Ovary (tissue), 10 donors: Measurements from ENCODE around the gene SFI1. TPM values are rescaled to one million over a fixed set of nuclear protein-coding genes. Genes with fewer than 3 reads are reported as not detected.

Experiments used
- DNase-seq, 5 donors: peaks; one replicate each; pipeline ENCODE4 v3.0.0-alpha.2; 2019 to 2020
- H3K27ac ChIP-seq, 2 donors: fragments of 200-600 bp; one replicate each; pipeline versions ENCODE4 v1.5.1 to v1.8.0; 2019 to 2022
- H3K27me3 ChIP-seq: fragments of 200-600 bp; one replicate; pipeline ENCODE4 v1.8.0; 2022
- H3K36me3 ChIP-seq: fragments of 200-600 bp; sonication (generic); one replicate; pipeline ENCODE4 v1.5.1; 2019
- H3K4me1 ChIP-seq: one replicate; pipeline ENCODE4 v1.8.1; 2013; ENCODE audit warnings: mild to moderate bottlenecking, moderate library complexity; ENCODE audit not compliant: insufficient read depth
- H3K4me3 ChIP-seq: fragments of 200-600 bp; sonication (generic); one replicate; pipeline ENCODE4 v1.5.1; 2017
- H3K9me3 ChIP-seq, 2 donors: fragments of 200-600 bp in 1 of 2; sonication (generic) in 1 of 2; one replicate each; pipeline versions ENCODE4 v1.5.1 to v1.8.1; 2013 to 2019; ENCODE audit warnings: mild to moderate bottlenecking in 1 of 2, moderate library complexity in 1 of 2
- EP300 ChIP-seq: sonication (generic); formaldehyde crosslinking; IDR thresholded peaks from one replicate; pipeline ENCODE4 v1.6.1; 2017; ENCODE audit warnings: antibody characterized with exemption
- POLR2A ChIP-seq: fragments of 450-650 bp; IDR thresholded peaks from one replicate; pipeline ENCODE4 v1.6.1; 2017; ENCODE audit warnings: antibody characterized with exemption, mild to moderate bottlenecking, moderate library complexity
- WGBS, 3 donors: extraction: QIAGEN DNeasy Blood & Tissue Kit in 1 of 3; methylation state at CpG; one replicate each; pipeline versions ENCODE4 v1.1.5 to v1.1.7; 2013 to 2017; 5-methylcytosine and 5-hydroxymethylcytosine counted together
- intact Hi-C, 4 donors: fragments of 100-400 bp; cut with DNase I; formaldehyde crosslinking; loops; one replicate each; pipeline versions ENCODE4 v1.11.0 to v1.15.1; 2022 to 2023
- long read RNA-seq, 3 donors: library from polyadenylated mRNA in 2 of 3; unstranded in 2 of 3; transcript quantifications; one replicate each; pipeline ENCODE4 v2.0.0 and lab custom pipeline, GENCODE V29; 2021 to 2026
- polyA plus RNA-seq, 2 donors: library from polyadenylated mRNA; stranded (reverse); fragments of 200-250 nt in 1 of 2; fragments of 350-450 nt in 1 of 2; fragmentation: Illumina TruSeq in 1 of 2; extraction: RNeasy Lipid Tissue Mini Kit (QIAGEN cat#74804) in 1 of 2; gene quantifications; one replicate each; pipeline ENCODE4 v1.2.3, GENCODE V29; 2013 to 2014
- total RNA-seq, 7 donors: library from RNA; depleted of rRNA in 2 of 7; stranded (reverse); fragments of >200 nt in 2 of 7; fragmentation: NEBNext Ultra II Directional in 3 of 7; extraction: Animal tissue kit (Norgen Biotek cat#: 25700) in 3 of 7; gene quantifications; one replicate each; pipeline versions ENCODE4 v1.1.0 to v1.2.4, GENCODE V29; 2016 to 2023
- TF ChIP-seq, protein P1 (sequence below), 3 donors: fragments of 450-650 bp in 2 of 3; fragments of 200-600 bp in 1 of 3; IDR thresholded peaks; one replicate each; pipeline versions ENCODE4 v1.5.1 to v1.8.0; 2016 to 2022; ENCODE audit warnings: antibody characterized with exemption in 3 of 3, mild to moderate bottlenecking in 1 of 3
- donor health status: DM: no; HTN: no; CAD: no; lungs with moderate emphysema.
- donor health status: DM: no; HTN: no; CAD: no.
- donor health status: Bipolar disorder and iron deficiency.
- donor health status: DM: yes; HTN: yes; CAD: no.
- donor health status: DM: no; HTN: no; CAD: no.
- donor health status: DM: yes; HTN: yes; CAD: no.

SFI1 gene, protein sequence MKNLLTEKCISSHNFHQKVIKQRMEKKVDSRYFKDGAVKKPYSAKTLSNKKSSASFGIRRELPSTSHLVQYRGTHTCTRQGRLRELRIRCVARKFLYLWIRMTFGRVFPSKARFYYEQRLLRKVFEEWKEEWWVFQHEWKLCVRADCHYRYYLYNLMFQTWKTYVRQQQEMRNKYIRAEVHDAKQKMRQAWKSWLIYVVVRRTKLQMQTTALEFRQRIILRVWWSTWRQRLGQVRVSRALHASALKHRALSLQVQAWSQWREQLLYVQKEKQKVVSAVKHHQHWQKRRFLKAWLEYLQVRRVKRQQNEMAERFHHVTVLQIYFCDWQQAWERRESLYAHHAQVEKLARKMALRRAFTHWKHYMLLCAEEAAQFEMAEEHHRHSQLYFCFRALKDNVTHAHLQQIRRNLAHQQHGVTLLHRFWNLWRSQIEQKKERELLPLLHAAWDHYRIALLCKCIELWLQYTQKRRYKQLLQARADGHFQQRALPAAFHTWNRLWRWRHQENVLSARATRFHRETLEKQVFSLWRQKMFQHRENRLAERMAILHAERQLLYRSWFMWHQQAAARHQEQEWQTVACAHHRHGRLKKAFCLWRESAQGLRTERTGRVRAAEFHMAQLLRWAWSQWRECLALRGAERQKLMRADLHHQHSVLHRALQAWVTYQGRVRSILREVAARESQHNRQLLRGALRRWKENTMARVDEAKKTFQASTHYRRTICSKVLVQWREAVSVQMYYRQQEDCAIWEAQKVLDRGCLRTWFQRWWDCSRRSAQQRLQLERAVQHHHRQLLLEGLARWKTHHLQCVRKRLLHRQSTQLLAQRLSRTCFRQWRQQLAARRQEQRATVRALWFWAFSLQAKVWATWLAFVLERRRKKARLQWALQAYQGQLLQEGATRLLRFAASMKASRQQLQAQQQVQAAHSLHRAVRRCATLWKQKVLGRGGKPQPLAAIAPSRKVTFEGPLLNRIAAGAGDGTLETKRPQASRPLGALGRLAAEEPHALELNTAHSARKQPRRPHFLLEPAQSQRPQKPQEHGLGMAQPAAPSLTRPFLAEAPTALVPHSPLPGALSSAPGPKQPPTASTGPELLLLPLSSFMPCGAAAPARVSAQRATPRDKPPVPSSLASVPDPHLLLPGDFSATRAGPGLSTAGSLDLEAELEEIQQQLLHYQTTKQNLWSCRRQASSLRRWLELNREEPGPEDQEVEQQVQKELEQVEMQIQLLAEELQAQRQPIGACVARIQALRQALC
- total RNA-seq (10 to 100 TPM; 24.1 to 33.9 (median 26.1) TPM), polyA plus RNA-seq (10 to 100 TPM; 10.8 to 15.7 TPM)
- long read RNA-seq, donor 1, full-length matches to known transcripts: 5 of 35 reads
- long read RNA-seq, donor 1, partial matches to known transcripts: 13 of 35 reads
- long read RNA-seq, donor 1, other reads (novel, unspliced or antisense): 17 of 35 reads
- long read RNA-seq, donor 2, partial matches to known transcripts: 0 of 2 reads
- long read RNA-seq, donor 2, other reads (novel, unspliced or antisense): 0 of 2 reads
- long read RNA-seq, donor 3, full-length matches to known transcripts: 5 of 29 reads
- long read RNA-seq, donor 3, partial matches to known transcripts: 6 of 29 reads
- long read RNA-seq, donor 3, other reads (novel, unspliced or antisense): 18 of 29 reads

GRCh38 chr22:31496007-31496734 is at the start of gene SFI1:
SFI1 (plus strand) TSS chr22:31496536; CDS start chr22:31508285, 11,749 bp downstream.
- peak within 1 kb of the TSS; percentile 84 for H3K4me3 ChIP-seq
- DNase-seq: peak; percentile 90 to 95 (median 92)
- peak within 1 kb of the TSS; percentile 54 to 77 for H3K27ac ChIP-seq
- no peaks in the 10 kb centered on the region for H3K4me1 ChIP-seq
- H3K27me3 ChIP-seq: no peaks in the 10 kb centered on the region
- intact Hi-C loops: no loop called here
- TF ChIP-seq EP300 (no peak), POLR2A (peak; percentile 16)
- TF ChIP-seq, protein P1, sequence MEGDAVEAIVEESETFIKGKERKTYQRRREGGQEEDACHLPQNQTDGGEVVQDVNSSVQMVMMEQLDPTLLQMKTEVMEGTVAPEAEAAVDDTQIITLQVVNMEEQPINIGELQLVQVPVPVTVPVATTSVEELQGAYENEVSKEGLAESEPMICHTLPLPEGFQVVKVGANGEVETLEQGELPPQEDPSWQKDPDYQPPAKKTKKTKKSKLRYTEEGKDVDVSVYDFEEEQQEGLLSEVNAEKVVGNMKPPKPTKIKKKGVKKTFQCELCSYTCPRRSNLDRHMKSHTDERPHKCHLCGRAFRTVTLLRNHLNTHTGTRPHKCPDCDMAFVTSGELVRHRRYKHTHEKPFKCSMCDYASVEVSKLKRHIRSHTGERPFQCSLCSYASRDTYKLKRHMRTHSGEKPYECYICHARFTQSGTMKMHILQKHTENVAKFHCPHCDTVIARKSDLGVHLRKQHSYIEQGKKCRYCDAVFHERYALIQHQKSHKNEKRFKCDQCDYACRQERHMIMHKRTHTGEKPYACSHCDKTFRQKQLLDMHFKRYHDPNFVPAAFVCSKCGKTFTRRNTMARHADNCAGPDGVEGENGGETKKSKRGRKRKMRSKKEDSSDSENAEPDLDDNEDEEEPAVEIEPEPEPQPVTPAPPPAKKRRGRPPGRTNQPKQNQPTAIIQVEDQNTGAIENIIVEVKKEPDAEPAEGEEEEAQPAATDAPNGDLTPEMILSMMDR (IDR thresholded peaks at IDR 0.05): peak; percentile 22 to 50 (median 35)
- 0 to 1% (median 0%) methylated on average over 39 to 70 of the region's 70 CpGs for WGBS, 3 donors
- no peaks in the 10 kb centered on the region for H3K36me3 ChIP-seq
- no peaks in the 10 kb centered on the region for H3K9me3 ChIP-seq

GRCh38 chr22:31446767-31447166 is 49.6 kb upstream of the SFI1 start:
- Histone ChIP-seq H3K27me3 (no peaks in the 10 kb centered on the region), H3K4me1 (peaks cover 2% of the 10 kb centered on the region), H3K27ac (no peak overlapping the region), H3K4me3 (no peak overlapping the region), H3K9me3 (no peaks in the 10 kb centered on the region), H3K36me3 (no peaks in the 10 kb centered on the region)
- TF ChIP-seq EP300: no peak
- no peak for TF ChIP-seq POLR2A
- TF ChIP-seq, protein P1 (IDR thresholded peaks at IDR 0.05): no peak
- 69 to 83% (median 75%) methylated on average over 2 of the region's 2 CpGs for WGBS, 3 donors
- intact Hi-C loops: no loop called here
- DNase-seq: no peak

DNA sequence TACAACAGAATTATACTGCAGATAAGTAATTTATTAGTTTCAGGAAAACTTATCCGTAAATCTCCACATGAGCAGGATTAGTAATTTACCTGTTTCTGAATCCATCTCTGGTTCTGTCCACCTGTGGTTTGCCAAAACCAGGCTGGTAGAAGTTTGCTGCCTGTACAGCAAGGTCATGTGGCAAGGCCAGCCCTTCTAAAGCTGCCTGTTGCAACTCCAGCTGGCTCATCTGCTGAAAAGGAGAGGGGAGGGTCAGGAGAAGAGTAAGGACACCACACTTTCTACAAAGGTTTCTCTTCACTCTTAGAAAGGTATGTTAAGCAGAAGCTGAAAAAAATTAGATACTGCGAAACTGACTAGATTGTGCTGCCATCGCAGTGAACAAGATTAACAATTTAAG is 49.0 kb upstream of the SFI1 start:
- TF ChIP-seq EP300 (no peak), POLR2A (no peak)
- TF ChIP-seq, protein P1 (IDR thresholded peaks at IDR 0.05): no peak
- no peak overlapping the region for H3K4me3 ChIP-seq
- H3K27me3 ChIP-seq: no peaks in the 10 kb centered on the region
- no peaks in the 10 kb centered on the region for H3K9me3 ChIP-seq
- peaks cover 2% of the 10 kb centered on the region for H3K4me1 ChIP-seq
- H3K36me3 ChIP-seq: no peaks in the 10 kb centered on the region
- WGBS, 3 donors: 92 to 94% (median 94%) methylated on average over 3 of the region's 3 CpGs
- no peak overlapping the region for H3K27ac ChIP-seq
- intact Hi-C loops: no loop called here
- no peak for DNase-seq
